GM19328 (cell line): Measurements from ENCODE around the gene MASTL.
"Not testable (repeated sequence)": the region's sequence is repeated elsewhere in the genome, so short reads cannot be mapped to it uniquely, and the experiment has no call there.

Experiments
- ATAC-seq: cut with Tn5 transposase; IDR thresholded peaks from one replicate; pipeline ENCODE4 v1.9.1; 2021; ENCODE audit warnings: mild to moderate bottlenecking, moderate library complexity; ENCODE audit not compliant: unreplicated experiment

Gene MASTL

GRCh38 chr10:27155066-27155754 lies at the start of gene MASTL:
MASTL (plus strand) TSS chr10:27155352; CDS start chr10:27155427, 75 bp downstream.
- ATAC-seq: peak; percentile 80

- ATAC-seq: no peak
These were observed 47.0 kb upstream of the MASTL start for GRCh38 chr10:27108165-27108564.

DNA sequence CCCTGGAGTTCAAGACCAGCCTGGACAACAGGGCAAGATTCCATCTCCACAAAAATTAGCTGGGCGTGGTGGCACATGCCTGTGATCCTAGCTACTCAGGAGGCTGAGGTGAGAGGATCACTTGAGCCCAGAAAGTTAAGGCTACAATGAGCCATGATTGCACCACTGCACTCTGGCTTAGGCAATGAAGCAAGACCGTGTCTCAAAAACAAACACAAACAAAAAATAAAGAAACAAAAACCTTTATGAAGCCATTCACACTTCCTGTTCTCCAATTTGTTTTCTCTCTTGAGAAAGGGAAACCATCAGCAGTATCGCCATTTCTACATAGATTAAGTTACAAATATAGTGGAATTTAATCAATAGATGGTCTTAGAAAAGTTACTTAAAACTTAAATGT lies 20.8 kb upstream of the MASTL start:
- ATAC-seq: no peak

GRCh38 chr10:27138277-27138676 lies 16.9 kb upstream of the MASTL start:
- ATAC-seq: no peak

- ATAC-seq: no peak
These were observed 11.5 kb upstream of the MASTL start for GRCh38 chr10:27143686-27144085.

DNA sequence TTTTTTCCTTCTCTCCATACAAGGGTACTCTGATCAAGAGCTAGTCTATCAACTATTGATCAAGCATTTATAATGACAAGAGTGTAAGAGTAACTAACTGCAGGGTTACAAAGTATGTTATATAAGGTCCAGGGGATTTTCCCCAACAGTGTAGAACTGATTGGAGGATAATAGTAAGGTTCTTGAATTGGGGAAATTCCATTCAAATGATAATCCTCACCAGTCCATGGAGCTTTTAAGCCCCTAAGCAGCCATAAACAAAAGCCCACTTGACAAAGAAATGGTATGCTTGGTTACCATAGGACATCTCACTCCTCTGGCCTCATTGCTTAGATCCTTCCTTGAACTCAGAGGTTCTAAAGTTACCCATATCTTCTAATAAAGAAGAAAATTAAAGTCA lies 9.2 kb upstream of the MASTL start:
- ATAC-seq: no peak

DNA sequence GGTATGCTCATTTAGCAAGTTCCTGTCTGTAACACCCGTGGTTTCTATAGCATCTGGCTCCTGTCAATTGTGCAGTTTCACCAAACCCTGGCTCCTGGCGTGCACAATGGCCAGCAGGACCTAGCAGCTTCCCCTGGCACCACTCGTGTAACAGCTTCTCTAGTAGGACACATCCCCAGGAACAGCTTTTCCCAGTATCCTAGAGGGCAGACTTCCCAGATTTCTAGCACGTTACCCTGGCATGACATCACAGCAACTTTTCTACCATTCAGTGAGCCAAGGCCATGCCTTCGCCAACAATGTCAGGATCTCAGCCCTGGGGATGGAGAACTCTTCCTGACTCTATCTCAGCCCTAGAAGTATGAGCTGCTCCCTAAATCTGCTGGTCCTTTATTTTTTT lies 7.5 kb upstream of the MASTL start:
- ATAC-seq: no peak

GRCh38 chr10:27150261-27150660 lies 4.9 kb upstream of the MASTL start:
- ATAC-seq: no peak

GRCh38 chr10:27152687-27153086 lies 2.5 kb upstream of the MASTL start:
- ATAC-seq: no peak

- no peak for ATAC-seq
These were observed 1.8 kb upstream of the MASTL start for GRCh38 chr10:27153329-27153728.

GRCh38 chr10:27153845-27154193 lies 1.3 kb upstream of the MASTL start:
- peak; percentile 2 for ATAC-seq

- ATAC-seq: not testable (repeated sequence)
These were observed 1.4 kb downstream of the MASTL start for GRCh38 chr10:27156566-27156965.

DNA sequence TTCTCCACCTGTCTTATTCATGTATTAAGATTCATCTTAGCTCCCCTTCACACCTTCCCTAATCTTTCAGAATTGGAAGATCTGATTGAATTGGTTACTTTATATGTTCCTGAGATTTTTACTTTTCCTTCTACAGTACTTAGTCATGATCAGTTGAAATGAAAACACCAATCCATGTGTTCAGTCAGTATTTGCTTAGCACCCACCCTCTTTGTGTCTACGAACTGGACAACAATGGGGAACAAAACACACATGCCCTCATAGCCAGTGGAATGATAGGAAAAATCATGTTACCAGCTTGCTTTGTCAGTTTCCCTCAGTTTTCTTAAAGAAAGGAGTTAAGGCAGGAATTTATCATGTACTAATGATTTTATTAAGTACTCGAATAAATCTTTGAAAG lies 2.0 kb downstream of the MASTL start:
- no peak for ATAC-seq

DNA sequence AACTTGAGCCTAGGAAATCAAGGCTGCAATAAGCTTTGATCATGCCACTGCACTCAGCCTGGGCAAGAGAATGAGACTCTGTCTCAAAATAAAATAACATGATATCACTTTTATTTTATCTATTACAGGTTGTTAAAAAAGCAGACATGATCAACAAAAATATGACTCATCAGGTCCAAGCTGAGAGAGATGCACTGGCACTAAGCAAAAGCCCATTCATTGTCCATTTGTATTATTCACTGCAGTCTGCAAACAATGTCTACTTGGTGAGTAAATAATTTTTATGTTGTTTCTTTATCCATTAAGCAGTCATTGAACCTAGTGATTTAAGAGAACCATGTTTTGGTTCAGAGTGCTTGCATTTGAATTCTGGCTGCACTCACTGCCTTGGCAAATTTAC lies 3.3 kb downstream of the MASTL start:
- ATAC-seq: no peak

DNA sequence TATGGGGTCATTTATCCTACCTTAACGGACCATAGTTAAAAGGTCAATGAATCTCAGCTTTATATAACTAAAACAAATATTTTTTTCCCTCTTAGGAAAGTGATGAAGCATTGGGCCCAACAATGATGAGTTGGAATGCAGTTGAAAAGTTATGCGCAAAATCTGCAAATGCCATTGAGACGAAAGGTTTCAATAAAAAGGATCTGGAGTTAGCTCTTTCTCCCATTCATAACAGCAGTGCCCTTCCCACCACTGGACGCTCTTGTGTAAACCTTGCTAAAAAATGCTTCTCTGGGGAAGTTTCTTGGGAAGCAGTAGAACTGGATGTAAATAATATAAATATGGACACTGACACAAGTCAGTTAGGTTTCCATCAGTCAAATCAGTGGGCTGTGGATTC lies 14.7 kb downstream of the MASTL start:
- no peak for ATAC-seq

DNA sequence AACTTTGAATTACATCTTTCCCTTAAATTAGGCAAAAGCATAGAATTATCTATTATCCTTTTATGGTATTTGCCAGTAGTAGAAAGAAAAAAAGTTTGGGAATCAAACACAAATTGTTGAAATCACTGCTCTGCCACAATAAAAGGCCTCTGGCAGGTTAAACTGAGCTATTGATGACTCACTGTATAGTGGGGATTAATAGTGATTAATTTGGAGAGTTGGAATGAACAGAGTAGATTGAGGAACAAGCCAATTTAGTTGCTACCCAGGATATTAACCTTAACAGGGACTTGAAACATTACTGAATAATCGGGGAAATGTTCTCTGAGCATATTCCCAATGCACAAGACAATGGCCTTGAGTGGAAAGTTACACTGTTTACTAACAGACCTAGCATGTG lies 33.1 kb downstream of the MASTL start:
- ATAC-seq: no peak

DNA sequence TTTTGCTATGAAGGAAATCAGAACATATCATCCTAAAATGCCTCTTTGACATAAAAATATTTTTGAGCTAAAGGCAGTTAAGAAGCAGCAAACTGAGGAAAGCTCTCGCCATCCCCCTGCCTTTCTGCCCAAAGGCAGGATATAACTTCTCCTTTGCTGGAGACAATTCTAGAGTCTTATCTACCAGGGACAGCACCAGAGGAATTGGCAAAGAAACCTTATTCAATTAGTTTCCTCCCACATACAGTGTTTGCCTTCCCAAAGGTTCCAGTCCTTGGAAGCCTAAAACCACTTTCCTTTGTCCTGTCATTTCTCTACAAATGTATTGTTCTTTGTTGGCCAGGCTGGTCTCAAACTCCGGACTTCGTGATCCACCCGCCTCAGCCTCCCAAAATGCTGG lies 33.7 kb downstream of the MASTL start:
- no peak for ATAC-seq

DNA sequence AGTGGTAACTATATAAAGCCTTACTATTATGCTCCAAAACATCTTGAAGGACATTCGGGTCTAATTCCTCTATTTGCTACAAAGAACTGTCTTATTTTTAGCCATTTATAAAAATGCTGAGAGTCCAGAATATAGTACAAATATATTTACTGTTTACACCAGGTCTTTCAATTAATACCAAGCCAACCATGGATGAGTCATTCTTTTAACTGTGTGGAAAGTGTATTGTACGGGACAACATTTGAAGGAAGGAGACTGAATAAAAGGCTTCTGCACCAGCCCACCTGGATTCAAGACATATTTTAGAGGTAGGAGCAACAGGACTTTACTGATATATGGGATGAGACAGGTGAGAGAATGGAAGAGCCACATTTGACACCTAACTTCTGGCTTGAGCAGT lies 35.4 kb downstream of the MASTL start:
- no peak for ATAC-seq

GRCh38 chr10:27192284-27192683 lies 37.1 kb downstream of the MASTL start:
- ATAC-seq: no peak

GRCh38 chr10:27197980-27198620 lies 42.9 kb downstream of the MASTL start:
- ATAC-seq: no peak

- ATAC-seq: no peak
These were observed 48.7 kb downstream of the MASTL start for GRCh38 chr10:27203806-27204205.

GRCh38 chr10:27207350-27207749 lies 52.2 kb downstream of the MASTL start:
- ATAC-seq: no peak

DNA sequence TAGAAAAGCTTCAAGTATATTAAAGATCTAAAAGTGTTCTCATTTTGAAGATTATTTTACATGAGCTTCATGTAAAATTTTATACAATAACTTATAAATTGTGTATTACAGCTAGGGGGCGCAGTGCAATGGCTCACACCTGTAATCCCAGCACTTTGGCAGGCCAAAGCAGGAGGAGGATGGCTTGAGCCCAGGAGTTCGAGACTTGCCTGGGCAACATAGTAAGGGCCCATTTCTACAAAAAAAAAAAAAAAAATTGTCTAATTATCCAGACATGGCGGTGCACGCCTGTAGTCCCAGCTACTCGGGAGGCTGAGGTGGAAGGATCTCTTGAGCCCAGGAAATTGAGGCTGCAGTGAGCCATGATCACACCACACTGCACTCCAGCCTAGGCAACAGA lies 68.8 kb downstream of the MASTL start:
- no peak for ATAC-seq
